ENCODE results near the gene DUSP9. TPM values are rescaled to one million over a fixed set of nuclear protein-coding genes. Genes with fewer than 3 reads are reported as not detected.

The DUSP9 gene
- total RNA-seq, 1 experiment from 2014 or later = 10.7 TPM

- ATAC-seq (no peak), DNase-seq (no peak)
- Histone ChIP-seq H3K4me2 (ENCODE audit: low read length) (no peak overlapping the region), H3K36me3 (ENCODE audit: low read depth, low read length) (no peaks in the 10 kb centered on the region), H3K27ac (ENCODE audit: low read length) (no peak overlapping the region), H3K79me2 (ENCODE audit: low read length) (no peaks in the 10 kb centered on the region), H3F3A (ENCODE audit: low read length, unreplicated experiment) (no peaks in the 10 kb centered on the region), H2AFZ (ENCODE audit: low read length) (no peak overlapping the region), H3K4me1 (ENCODE audit: insufficient read depth, low read length) (no peaks in the 10 kb centered on the region), H3K27me3 (ENCODE audit: low read length) (peaks cover 64% of the 10 kb centered on the region), H3K4me3 (ENCODE audit: low read length) (no peak overlapping the region), H3K9me3 (ENCODE audit: low read length) (no peaks in the 10 kb centered on the region), H3K9me2 (replicated peaks; ENCODE audit: low read length) (no peaks in the 10 kb centered on the region), H3K9ac (ENCODE audit: low read length) (no peak overlapping the region), H4K20me1 (ENCODE audit: low read length) (no peaks in the 10 kb centered on the region)
- ChIA-PET CTCF (no interaction called here), POLR2A (ENCODE audit: unreplicated experiment) (no interaction called here)
- intact Hi-C loops (cut with micrococcal nuclease) = no loop called here
- TF ChIP-seq CTCF (conservative IDR thresholded peaks at IDR 0.05; ENCODE audit: low read depth, low read length) (no peak), EZH2phosphoT487 (IDR thresholded peaks at IDR 0.05; ENCODE audit: borderline replicate concordance, low read length) (no peak), EZH2 (IDR thresholded peaks at IDR 0.05; ENCODE audit: low read length, unreplicated experiment) (no peak)
- no TSS peak for BruUV-seq (replicated peaks)
Measured at GRCh38 chrX:153614818-153615217, 32.2 kb upstream of the DUSP9 start.

GRCh38 chrX:153620576-153620975 lies 26.4 kb upstream of the DUSP9 start:
- Histone ChIP-seq H4K20me1 (ENCODE audit: low read length) (no peaks in the 10 kb centered on the region), H3K79me2 (ENCODE audit: low read length) (no peaks in the 10 kb centered on the region), H3K4me2 (ENCODE audit: low read length) (no peak overlapping the region), H3K4me1 (ENCODE audit: insufficient read depth, low read length) (no peaks in the 10 kb centered on the region), H3K4me3 (ENCODE audit: low read length) (no peak overlapping the region), H3K27ac (ENCODE audit: low read length) (no peak overlapping the region), H3K9me2 (replicated peaks; ENCODE audit: low read length) (no peaks in the 10 kb centered on the region), H3K27me3 (ENCODE audit: low read length) (peaks cover 58% of the 10 kb centered on the region), H2AFZ (ENCODE audit: low read length) (no peak overlapping the region), H3K36me3 (ENCODE audit: low read depth, low read length) (no peaks in the 10 kb centered on the region), H3K9ac (ENCODE audit: low read length) (no peak overlapping the region), H3F3A (ENCODE audit: low read length, unreplicated experiment) (no peaks in the 10 kb centered on the region), H3K9me3 (ENCODE audit: low read length) (no peaks in the 10 kb centered on the region)
- intact Hi-C loops (cut with micrococcal nuclease) = no loop called here
- no TSS peak for BruUV-seq (replicated peaks)
- no peak for TF ChIP-seq EZH2 (IDR thresholded peaks at IDR 0.05; ENCODE audit: low read length, unreplicated experiment)
- TF ChIP-seq CTCF (conservative IDR thresholded peaks at IDR 0.05; ENCODE audit: low read depth, low read length) = no peak
- TF ChIP-seq EZH2phosphoT487 (IDR thresholded peaks at IDR 0.05; ENCODE audit: borderline replicate concordance, low read length) = no peak
- no peak for DNase-seq
- ChIA-PET POLR2A (ENCODE audit: unreplicated experiment) (no interaction called here), CTCF (no interaction called here)
- no peak for ATAC-seq

GRCh38 chrX:153621949-153622598 lies 24.9 kb upstream of the DUSP9 start:
- H3K4me1 ChIP-seq (ENCODE audit: insufficient read depth, low read length) = no peaks in the 10 kb centered on the region
- ChIA-PET POLR2A (ENCODE audit: unreplicated experiment) (no interaction called here), CTCF (no interaction called here)
- no peak for TF ChIP-seq EZH2 (IDR thresholded peaks at IDR 0.05; ENCODE audit: low read length, unreplicated experiment)
- TF ChIP-seq CTCF (conservative IDR thresholded peaks at IDR 0.05; ENCODE audit: low read depth, low read length) = no peak
- TF ChIP-seq EZH2phosphoT487 (IDR thresholded peaks at IDR 0.05; ENCODE audit: borderline replicate concordance, low read length) = no peak
- intact Hi-C loops (cut with micrococcal nuclease) = no loop called here
- no peaks in the 10 kb centered on the region for H3F3A ChIP-seq (ENCODE audit: low read length, unreplicated experiment)
- no peak for DNase-seq
- no peak overlapping the region for H3K9ac ChIP-seq (ENCODE audit: low read length)
- no peak overlapping the region for H3K4me3 ChIP-seq (ENCODE audit: low read length)
- H3K79me2 ChIP-seq (ENCODE audit: low read length) = no peaks in the 10 kb centered on the region
- no peak overlapping the region for H3K27ac ChIP-seq (ENCODE audit: low read length)
- no peak for ATAC-seq
- H3K4me2 ChIP-seq (ENCODE audit: low read length) = no peak overlapping the region
- H4K20me1 ChIP-seq (ENCODE audit: low read length) = no peaks in the 10 kb centered on the region
- no peak overlapping the region for H2AFZ ChIP-seq (ENCODE audit: low read length)
- no peaks in the 10 kb centered on the region for H3K36me3 ChIP-seq (ENCODE audit: low read depth, low read length)
- no peaks in the 10 kb centered on the region for H3K9me2 ChIP-seq (replicated peaks; ENCODE audit: low read length)
- H3K27me3 ChIP-seq (ENCODE audit: low read length) = peaks cover 44% of the 10 kb centered on the region
- no TSS peak for BruUV-seq (replicated peaks)
- H3K9me3 ChIP-seq (ENCODE audit: low read length) = no peaks in the 10 kb centered on the region
